SH-SY5Y (cell line): ENCODE results near the gene BRD4.

Experiments
- GATA2 ChIP-seq: IDR thresholded peaks from 2 replicates; pipeline ENCODE4 v1.6.1; 2011; ENCODE audit warnings: mild to moderate bottlenecking, low read depth, low read length
- GATA3 ChIP-seq: IDR thresholded peaks from 2 replicates; pipeline ENCODE4 v1.6.1; 2011; ENCODE audit warnings: low read depth, mild to moderate bottlenecking, low read length, moderate library complexity

DNA sequence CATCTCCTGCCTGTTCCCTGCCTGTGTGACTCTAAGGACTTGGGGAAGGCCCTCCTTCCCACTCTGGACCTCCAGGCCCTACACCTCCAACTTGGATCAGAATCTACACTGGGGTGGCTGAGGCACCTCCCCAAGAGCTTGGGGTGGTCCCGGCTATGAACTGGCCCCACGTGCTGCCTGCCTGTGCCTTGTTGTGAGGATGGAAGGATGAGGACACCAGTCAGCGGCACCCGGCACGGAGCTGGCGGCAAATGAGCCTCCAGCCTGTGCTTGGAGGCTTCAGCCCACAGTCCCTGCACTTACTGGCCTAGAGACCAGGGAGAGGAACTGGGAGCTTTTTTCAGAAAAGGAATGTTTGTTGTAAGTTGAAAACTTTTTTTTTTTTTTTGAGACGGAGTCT lies 38.8 kb upstream of the BRD4 start:
- TF ChIP-seq GATA2 (no peak), GATA3 (no peak)
